ENCODE measurements around the gene SH2D7.
A peak's percentile ranks its signal among the peaks of the same experiment; 100 is the strongest.
"Not testable (repeated sequence)": the region's sequence is repeated elsewhere in the genome, so short reads cannot be mapped to it uniquely, and the experiment has no call there.

SH2D7 gene

DNA sequence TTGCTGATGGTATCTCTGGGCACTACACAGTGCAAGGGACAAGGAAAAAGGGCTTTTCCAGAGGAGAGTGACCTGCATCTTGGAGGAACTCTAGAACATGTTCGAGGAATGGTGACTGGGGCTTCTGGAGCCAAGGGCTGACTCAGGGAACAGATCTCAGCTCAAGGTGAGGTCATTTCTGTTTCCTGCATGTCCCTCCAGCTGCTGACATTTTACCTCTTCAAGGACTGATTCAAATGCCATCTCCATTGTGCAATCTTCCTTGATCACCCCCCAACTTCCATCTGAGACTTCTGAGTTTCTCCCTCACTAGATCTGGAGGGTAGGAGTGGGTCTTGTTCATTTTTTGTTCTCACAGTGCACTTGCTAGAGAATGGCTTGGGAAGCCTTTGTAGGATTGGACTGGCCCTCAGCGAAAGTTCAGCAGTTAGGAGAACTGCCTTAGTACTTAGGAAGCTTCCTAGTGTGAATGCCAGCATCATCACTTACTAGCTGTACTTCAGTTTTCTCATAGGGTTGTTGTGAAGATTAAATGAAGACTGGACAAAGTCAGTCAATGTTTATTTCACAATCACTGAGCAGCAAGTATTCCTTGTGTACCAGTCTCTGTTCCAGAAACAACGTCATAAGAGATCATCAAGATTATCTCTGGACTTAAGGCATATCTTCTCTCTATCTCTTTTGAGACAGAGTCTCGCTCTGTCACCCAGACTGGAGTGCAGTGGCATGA, 54.2 kb downstream of the SH2D7 start:
- no peak for DNase-seq

DNA sequence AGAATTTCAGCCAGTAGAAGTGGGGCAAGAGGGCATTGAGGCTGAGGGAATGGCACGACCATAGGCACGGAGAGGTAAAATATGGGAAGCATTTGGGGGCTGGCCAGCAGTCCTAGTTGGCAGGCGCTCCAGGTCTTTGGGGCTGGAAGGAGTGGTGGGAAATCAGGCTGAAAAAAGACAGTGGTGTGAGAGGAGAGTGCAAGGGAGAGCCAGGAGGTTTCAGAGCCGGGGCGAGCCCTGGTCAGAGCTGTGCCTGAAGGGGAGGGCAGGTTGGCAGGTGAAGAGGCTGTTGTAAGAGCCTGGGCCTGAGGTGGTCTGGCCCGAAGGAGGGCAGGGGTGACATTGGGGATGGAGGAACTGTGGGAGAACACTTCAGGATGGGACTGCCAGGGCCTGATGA, 55.2 kb downstream of the SH2D7 start:
- no peak for DNase-seq

- no peak for DNase-seq
Observed at GRCh38 chr15:78148392-78149067, 56.2 kb downstream of the SH2D7 start.

GRCh38 chr15:78149068-78149804, 56.9 kb downstream of the SH2D7 start, which contains the start of gene IDH3A:
Gene IDH3A, plus strand, starts transcription at chr15:78149362. Its CDS starts 42 bp downstream, at chr15:78149404.
- DNase-seq = peak; percentile 40

DNA sequence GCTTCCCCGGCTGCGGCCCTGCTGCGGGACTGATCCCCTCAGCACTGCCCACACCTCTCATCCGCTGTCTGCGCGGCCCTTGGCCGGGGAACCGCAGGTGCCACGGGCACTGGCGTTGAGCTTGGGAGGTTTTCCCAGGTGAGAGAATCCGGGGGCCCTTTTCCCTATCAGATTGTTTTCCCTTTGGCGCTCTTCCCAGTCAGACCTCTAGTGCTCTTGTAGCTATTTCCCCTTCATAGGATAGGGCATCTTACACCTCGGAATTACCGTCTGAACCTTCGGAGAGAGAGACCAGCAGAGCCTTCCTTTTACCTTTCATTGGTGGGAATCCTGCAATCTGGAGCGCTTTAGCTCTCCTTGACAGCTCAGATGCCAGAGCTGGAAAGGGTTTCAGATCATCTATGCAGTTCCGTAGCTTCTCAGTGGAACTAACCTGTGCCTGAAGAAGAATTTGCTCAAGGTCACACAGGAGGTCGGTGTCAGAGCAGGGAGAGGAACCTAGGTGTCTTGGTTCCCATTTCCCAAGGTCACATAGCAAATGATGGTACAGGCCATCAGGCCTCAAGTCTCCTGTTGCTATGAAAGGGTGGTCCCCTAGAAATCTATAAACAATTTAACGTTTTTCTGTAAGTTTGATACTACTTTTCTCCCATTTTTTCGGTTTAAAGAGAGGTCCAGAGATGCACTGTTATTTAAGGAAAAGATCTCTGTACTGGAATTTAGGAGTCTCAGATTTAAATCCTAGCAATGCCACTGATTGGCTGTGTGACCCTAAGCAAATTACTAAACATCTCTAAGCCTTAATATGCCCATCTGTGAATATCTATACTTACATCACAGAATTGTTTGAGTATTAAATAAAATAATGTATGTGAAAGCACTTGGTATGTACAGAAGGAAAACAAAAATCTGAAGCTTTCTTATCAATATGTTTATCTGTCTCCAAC, 57.7 kb downstream of the SH2D7 start:
- DNase-seq = no peak

- not testable (repeated sequence) for DNase-seq
Observed at GRCh38 chr15:78151075-78151474, 58.7 kb downstream of the SH2D7 start.

All from SIG-M5 (cell line).